ENCODE data around the gene DAAM2.

DAAM2 gene

GRCh38 chr6:39850736-39851297 lies 58.6 kb downstream of the DAAM2 start:
- no peak for DNase-seq

DNA sequence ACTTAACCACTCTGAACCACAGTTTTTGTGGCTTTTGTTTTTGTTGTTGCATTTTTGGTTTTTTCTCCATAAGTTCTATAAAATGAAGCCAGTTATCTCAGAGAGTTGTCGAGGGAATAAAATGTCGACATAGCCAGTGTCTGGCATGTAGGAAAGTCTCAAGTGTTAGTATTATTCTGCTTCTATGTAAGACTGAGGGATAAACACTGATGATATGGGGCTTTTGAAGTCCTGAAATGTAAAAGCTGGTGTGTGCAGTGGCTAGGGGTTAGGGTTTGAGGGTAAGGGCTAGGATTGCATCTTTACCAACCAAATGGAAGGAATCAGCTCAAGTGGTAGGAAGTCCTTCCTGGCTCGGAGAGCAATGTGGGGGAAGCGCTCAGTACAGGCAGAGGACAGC lies 59.2 kb downstream of the DAAM2 start:
- DNase-seq, result no peak

- DNase-seq, result no peak
Measured at GRCh38 chr6:39852324-39852723, 60.1 kb downstream of the DAAM2 start.

- no peak for DNase-seq
Measured at GRCh38 chr6:39853604-39854003, 61.4 kb downstream of the DAAM2 start.

GRCh38 chr6:39855356-39855995 lies 63.3 kb downstream of the DAAM2 start:
- DNase-seq, result no peak

DNA sequence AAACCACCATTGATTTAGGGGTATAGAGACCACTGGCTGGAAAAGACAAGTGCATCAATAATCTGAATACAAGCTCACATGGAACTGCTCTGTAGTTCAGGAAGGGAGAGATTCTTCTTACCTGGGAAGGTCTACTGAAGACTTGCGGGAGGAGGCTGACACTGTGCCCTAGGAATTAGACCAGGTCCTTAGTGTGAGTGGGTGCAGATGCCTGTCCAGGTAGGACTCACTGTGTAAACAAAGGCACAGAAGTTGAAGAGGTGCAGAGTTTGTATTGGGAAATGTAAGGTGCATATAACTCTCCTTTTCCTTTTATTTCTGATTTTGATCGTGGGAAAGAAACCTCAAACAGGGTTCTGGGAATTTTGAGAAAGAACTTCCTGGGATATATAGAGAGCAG lies 66.8 kb downstream of the DAAM2 start:
- no peak for DNase-seq

GRCh38 chr6:39861663-39862062 lies 69.5 kb downstream of the DAAM2 start:
- DNase-seq, result no peak

DNA sequence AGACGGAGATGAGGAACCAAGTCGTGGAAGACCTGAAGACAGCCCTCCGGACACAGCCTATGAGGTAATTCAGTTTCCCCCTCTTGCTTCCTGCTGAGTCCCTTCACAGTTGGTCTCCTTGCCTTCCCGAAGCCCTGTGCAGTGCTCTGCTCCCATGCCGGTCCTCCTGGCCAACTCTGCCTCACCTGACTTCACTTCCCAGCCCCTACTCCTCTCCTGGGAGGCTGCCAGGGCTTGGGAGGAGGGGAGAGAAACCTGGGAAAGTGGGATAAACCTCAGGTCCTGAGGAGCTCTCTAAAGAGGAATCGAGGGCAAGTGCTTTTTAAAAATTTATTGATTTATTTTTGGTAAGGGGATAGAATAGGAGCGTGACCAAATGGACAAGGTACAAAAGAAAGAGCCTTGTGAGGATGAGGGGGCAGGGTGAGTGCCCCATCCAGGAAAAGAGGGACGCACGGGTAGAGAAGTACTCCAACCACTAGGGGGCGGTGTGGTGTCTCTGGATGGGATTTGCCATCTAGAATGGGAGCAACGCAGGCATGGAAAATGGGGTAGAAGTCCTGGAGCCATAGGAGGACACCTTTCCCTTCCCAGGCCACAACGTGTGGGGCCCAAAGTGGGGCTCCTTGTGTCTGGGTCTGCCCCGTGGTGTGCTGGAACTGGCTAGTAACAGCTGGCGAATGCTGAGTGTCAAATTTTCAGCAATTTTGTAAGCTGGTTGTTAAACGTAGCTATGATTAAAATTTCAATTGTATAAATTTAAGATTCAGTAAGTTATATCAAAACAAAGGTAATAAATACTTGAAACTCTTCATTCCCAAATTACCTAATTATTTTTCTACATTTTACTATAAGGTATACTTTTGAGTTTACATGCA lies 73.1 kb downstream of the DAAM2 start:
- DNase-seq, result peak in 5 of 6 experiments; percentile 7 to 42 (median 13)

DNA sequence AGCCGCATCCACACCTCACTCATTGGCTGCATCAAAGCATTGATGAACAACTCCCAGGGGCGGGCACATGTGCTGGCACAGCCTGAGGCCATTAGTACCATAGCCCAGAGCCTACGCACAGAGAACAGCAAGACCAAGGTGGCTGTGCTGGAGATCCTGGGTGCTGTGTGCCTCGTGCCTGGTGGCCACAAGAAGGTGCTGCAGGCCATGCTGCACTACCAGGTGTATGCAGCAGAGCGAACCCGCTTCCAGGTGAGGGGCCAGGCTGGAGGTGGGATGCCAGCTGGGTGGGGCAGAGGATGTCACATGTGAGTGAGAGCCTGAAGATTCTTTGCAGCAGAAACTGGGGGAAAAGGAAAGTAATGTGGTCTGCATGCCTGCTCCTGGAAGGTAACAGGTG lies 75.4 kb downstream of the DAAM2 start:
- no peak for DNase-seq

GRCh38 chr6:39870950-39871349 lies 78.8 kb downstream of the DAAM2 start:
- no peak for DNase-seq

DNA sequence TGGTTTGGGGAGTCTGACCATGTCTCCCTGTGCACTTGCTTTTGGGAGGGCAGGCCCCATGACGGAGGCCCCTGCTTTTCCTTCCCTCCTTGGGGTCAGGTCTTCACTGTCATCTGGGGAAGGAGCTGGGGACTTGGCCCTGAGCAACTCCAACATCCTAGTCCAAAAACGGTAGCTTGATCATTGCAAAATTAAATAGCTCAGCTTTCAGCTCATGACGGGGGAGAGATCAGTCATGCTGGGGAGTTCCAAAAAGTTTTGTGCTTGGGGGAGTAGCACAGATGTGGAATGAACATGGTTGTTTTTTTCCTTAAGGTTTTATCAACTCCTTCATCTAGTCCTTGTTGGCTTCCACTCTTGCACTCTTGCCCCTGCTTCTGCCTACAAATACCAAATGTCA lies 81.3 kb downstream of the DAAM2 start:
- DNase-seq, result no peak

- DNase-seq, result no peak
Measured at GRCh38 chr6:39876111-39876510, 83.9 kb downstream of the DAAM2 start.

DNA sequence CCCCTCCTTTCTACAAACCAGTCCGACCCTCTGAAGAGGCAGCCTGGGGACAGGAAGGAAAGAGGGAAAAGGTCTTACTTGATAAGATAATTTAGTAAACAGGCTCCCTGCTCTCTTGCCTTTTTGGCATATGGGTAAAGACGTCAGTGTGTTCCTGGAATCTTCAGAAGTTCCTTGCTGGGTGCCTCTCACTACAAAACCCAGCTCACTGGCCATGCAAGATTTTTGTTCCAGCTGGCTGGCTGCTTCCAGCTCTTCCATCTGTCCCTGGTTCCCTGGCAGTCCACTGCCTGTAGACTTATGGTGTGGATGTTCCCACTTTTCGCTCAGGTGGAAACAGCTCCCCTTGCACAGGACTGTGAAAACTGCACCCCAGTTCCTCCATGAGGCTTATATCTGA lies 84.7 kb downstream of the DAAM2 start:
- no peak for DNase-seq

DNA sequence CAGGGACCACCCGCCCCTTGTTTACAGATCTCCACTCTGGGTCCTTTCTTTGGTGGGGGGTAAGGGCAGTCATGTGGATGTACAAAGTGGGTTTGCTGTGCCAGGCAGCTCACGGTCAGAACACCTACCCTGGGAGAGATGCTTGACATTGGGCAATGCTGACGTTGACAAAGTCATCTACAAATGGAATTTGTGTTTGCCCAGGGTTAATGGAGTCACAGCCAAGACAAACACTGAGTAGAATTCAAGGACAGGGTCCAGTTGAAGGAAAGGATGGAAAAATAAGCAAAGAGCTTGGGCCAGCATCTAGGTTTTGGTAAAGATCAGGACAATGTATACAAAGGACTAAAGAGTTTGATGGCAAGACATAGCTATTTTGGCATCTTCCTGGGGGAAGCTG lies 87.4 kb downstream of the DAAM2 start:
- no peak for DNase-seq

- no peak for DNase-seq
Measured at GRCh38 chr6:39880594-39880993, 88.4 kb downstream of the DAAM2 start.

DNA sequence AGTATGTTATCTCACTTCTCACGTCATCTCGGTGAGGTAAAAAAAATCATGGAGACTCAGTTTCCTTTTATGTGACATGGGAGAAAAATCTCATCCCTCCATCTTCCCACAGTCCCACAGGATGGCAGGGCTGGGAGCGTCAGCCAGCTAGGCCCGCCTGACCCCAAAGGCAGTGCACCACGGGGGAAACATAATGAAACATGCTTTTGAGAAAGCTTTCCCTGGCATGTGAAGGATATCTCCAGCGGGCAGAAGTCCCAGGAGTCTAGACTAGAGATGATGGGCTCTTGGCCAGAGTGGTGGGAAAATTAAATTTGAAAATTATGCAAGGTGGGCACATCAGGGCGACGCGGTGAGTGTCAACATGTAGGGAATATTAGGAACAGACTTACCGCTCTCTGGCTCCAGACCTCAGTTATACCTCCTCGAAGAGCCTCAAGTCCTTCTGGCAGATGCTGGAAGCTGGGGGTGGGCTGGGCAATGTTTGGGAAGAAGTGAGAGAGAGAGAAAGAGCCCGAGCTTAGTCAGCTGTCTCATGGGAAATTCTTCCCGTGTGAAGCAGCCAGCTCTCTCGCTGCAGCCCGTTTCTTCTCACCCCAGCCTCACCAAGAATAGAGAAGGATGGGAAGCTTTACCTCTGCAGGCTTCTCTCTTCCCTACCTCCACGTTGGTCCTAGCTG lies 89.8 kb downstream of the DAAM2 start:
- no peak for DNase-seq

DNA sequence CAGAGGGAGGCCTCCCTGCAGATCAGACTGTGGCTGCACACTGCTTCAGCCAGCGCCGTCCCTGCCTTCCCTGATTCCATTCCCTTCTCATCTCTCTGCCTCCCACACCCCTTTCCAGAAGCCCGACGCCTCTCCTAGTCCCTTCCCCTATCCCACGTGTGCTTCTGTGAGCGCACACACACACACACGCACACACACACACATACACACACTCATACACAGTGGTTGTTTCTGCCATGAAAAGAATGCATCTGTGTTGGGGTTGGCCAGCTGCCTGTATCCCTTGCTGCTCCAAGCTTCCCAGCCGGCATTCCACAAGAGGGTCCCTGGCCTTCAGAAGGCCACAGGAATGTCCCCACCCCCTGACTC lies 90.3 kb downstream of the DAAM2 start:
- no peak for DNase-seq

DNA sequence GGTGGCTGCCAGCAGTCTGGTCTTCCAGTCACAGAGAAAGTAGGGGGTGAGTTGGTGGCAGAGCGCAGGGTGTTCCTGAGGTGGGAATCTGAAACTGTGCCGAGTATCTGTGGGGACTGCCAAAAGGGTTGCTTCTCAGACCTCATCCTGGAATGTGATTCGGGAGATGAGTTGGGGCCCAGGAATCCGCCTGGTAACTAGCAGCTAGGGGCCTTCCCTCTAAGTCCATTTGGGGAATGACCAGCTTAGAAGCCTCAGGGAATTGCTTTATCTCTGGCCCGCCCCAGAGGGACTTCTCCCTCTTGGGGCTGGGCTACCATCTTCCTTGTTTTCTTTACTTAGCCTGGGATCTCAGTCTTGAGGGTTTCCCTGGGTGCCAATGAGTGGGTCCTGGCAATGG lies 92.5 kb downstream of the DAAM2 start:
- no peak for DNase-seq

DNA sequence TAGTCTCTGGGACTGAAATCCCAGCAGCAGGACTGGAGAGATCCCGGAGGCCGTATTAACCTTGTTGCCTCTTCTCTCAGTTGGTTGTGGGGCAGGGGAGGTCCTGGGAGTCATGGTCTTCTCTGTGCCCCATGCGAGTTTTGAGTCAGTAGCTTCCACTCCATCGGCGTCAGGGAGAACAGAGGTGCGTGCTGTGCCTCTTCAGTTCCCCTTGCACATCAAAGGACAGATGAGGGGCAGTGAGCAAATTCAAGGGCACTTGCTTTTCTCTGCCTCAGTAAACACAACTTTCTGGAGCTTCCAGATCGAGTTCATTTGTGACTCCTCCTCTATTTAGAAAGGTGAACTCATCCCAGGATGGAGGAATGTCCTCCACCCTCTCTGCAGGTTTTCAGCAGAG lies 93.5 kb downstream of the DAAM2 start:
- no peak for DNase-seq

GRCh38 chr6:39886871-39887270 lies 94.7 kb downstream of the DAAM2 start:
- no peak for DNase-seq

DNA sequence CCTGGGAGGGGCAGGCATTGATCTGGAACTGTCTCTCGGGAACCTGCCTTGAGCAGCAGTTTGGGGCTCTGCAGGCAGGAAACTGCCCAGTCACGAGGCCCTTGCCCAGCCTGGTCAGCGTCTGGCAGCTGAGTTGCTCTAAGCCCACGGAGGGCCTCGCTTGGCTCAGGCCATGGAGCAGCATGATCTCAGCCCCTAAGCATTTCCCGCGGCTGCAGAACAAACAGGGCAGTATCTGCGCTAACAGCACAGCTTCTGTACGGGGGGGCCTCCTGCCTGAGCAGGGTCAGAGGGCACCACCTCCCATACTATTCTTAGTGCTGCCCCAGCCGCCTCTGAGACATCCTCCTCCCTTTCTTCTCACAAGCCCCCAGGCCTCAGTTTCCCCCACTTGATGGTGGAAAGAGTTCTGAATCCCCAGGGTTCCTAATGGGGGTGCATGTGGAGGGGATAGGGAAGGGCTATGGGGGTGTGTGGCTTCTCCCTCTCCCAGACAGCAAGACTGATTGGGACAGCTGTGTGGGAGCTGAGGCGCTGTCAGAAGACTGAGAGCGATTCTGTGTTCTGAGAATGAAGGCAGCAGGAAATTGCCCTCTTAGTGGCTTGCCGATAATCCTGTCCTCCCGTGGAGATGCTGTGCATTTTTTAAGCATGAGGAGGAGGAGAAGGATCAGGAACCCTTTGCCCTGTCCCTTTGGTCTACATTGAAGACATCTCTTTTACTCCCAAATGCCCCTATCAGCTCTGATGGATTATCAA lies 95.7 kb downstream of the DAAM2 start:
- DNase-seq, result no peak

GRCh38 chr6:39889229-39889628 lies 97.1 kb downstream of the DAAM2 start:
- DNase-seq, result no peak

DNA sequence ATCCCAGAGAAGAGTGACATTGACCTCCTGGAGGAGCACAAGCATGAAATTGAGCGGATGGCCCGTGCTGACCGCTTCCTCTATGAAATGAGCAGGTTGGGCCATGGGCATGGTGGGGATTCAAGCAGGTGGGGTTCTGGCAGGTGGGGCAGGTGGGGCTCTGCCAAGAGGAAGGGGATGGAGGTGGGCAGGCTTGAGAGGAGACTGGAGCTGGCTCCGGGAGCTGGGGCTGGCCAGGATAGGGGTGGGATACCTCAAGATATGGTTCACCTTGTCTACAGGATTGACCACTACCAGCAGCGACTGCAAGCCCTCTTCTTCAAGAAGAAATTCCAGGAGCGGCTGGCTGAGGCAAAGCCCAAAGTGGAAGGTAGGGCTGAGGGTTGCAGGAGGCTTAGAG lies 99.2 kb downstream of the DAAM2 start:
- no peak for DNase-seq
